HL-60 (cell line): ENCODE results near the gene CCDC194.

Source experiments
- DNase-seq, 2 experiments: peaks; one replicate each; pipeline ENCODE4 v3.0.0-alpha.2; 2010 to 2020; ENCODE audit warnings: low read depth in 1 of 2, low spot score in 1 of 2
- H3K27ac ChIP-seq: fragments of 250-450 bp; sonication (Bioruptor Pico); replicated peaks from 2 replicates; pipeline ENCODE4 v1.5.1; 2020; ENCODE audit warnings: mild to moderate bottlenecking, moderate library complexity
- H3K27me3 ChIP-seq: fragments of 250-450 bp; sonication (Bioruptor Pico); 2 replicates; pipeline ENCODE4 v1.5.1; 2021; ENCODE audit warnings: mild to moderate bottlenecking, moderate library complexity; ENCODE audit not compliant: insufficient read depth, poor library complexity, severe bottlenecking
- H3K4me3 ChIP-seq: replicated peaks from 2 replicates; pipeline ENCODE4 v1.5.1; 2011; ENCODE audit warnings: mild to moderate bottlenecking, control low read depth, low read length; ENCODE audit not compliant: insufficient read depth
- CTCF ChIP-seq: IDR thresholded peaks from one replicate; pipeline ENCODE4 v1.5.1; 2011; ENCODE audit warnings: low read length, control low read depth, inconsistent platforms; ENCODE audit not compliant: insufficient read depth
- GABPA ChIP-seq: IDR thresholded peaks from 2 replicates; pipeline ENCODE4 v1.6.1; 2012; ENCODE audit warnings: low read depth
- POLR2AphosphoS5 ChIP-seq: IDR thresholded peaks from 2 replicates; pipeline ENCODE4 v1.6.1; 2012; ENCODE audit warnings: low read depth
- REST ChIP-seq: IDR thresholded peaks from 2 replicates; pipeline ENCODE4 v1.6.1; 2012; ENCODE audit warnings: low read depth; ENCODE audit not compliant: insufficient replicate concordance
- SPI1 ChIP-seq: IDR thresholded peaks from 2 replicates; pipeline ENCODE4 v1.6.1; 2012; ENCODE audit warnings: low read depth, mild to moderate bottlenecking, borderline replicate concordance

The CCDC194 gene

DNA sequence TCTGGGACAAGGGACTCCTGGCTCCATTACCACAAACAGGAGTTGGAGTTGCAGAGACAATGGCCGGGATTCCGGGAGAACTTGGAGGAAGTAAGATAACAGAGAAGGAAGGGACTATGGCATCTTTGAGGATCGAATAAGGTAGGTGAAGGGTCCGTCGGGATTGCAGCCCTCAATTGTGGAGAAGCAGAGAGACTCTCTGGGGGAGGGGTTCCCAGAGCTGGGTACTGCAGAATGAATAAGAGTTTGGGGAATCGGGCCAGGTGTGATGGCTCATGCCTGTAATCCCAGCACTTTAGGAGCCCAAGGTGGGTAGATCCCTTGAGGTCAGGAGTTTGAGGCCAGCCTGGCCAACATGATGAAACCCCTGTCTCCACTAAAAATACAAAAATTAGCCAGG lies 7.6 kb upstream of the CCDC194 start:
- no peak overlapping the region for H3K4me3 ChIP-seq
- no peak for TF ChIP-seq GABPA
- no peak for TF ChIP-seq REST
- TF ChIP-seq POLR2AphosphoS5, result no peak
- no peak for TF ChIP-seq CTCF
- TF ChIP-seq SPI1, result no peak
- H3K27ac ChIP-seq, result no peak overlapping the region
- H3K27me3 ChIP-seq, result no peaks in the 10 kb centered on the region
- DNase-seq, result no peak

DNA sequence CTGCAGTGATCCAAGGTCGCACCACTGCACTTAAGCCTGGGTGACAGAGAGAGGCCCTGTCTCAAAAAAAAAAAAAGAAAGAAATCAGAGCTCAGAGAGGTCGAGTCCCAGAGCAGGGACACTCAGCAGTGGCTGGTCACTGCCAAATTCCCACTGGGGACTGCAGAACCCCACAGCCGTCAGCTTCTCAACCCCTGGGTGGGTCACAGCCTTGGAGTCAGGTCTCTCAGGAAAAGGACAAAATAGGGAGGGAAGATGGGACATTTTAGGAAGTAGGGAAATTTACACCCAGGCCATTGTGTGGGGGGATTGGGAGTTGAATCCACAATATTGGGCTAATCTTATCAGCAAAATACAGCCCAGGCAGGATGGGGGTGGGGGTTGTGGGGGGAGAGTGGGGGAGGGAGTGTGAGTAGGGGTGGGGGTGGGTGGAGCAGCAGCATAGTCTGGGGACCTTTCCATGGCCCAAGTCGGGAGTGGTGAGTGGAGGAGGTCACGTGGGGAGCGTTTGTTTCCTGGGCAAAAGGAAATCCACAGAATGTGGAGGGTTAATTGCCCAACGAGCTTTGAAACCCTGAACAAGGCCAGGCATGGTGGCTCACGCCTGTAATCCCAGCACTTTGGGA lies 5.0 kb upstream of the CCDC194 start:
- no peak for TF ChIP-seq SPI1
- TF ChIP-seq CTCF, result no peak
- no peak for TF ChIP-seq POLR2AphosphoS5
- no peak for TF ChIP-seq REST
- TF ChIP-seq GABPA, result no peak
- Histone ChIP-seq H3K27me3 (no peaks in the 10 kb centered on the region), H3K27ac (no peak overlapping the region), H3K4me3 (no peak overlapping the region)
- no peak for DNase-seq

GRCh38 chr19:17394891-17395415 lies 957 bp upstream of the CCDC194 start:
- H3K4me3 ChIP-seq, result no peak overlapping the region
- H3K27ac ChIP-seq, result no peak overlapping the region
- H3K27me3 ChIP-seq, result peaks cover 2% of the 10 kb centered on the region
- peak; percentile 72 to 81 for DNase-seq
- no peak for TF ChIP-seq GABPA
- peak; percentile 49; the same call in 1 of the 2 replicates for TF ChIP-seq SPI1
- peak; percentile 73 for TF ChIP-seq CTCF
- no peak for TF ChIP-seq REST
- TF ChIP-seq POLR2AphosphoS5, result no peak
